Neutrophil (primary cell): ENCODE results near the gene SLC8B1.

Experiments used
- H3K27ac ChIP-seq: fragments of 200-600 bp; sonication (generic); 2 replicates; pipeline ENCODE4 v1.5.1; 2016; ENCODE audit warnings: mild to moderate bottlenecking, moderate library complexity
- H3K27me3 ChIP-seq: fragments of 200-600 bp; sonication (generic); 2 replicates; pipeline ENCODE4 v1.6.0; 2016; ENCODE audit warnings: mild to moderate bottlenecking
- H3K36me3 ChIP-seq: fragments of 200-600 bp; sonication (generic); 2 replicates; pipeline ENCODE4 v1.5.1; 2017
- H3K4me1 ChIP-seq, 2 experiments: fragments of 200-600 bp in 1 of 2; sonication (generic) in 1 of 2; 1 replicate in 1 of 2; 2 replicates in 1 of 2; pipeline versions ENCODE4 v1.5.1 to v1.6.1; 2013 to 2016; ENCODE audit warnings: low read depth in 1 of 2, low read length in 1 of 2, mild to moderate bottlenecking in 1 of 2, moderate library complexity in 1 of 2; ENCODE audit not compliant: control insufficient read depth in 1 of 2, insufficient read depth in 1 of 2
- H3K4me3 ChIP-seq, 2 experiments: fragments of 200-600 bp in 1 of 2; sonication (generic) in 1 of 2; 1 replicate in 1 of 2; 2 replicates in 1 of 2; pipeline ENCODE4 v1.5.1; 2013 to 2016; ENCODE audit warnings: low read depth in 1 of 2, low read length in 1 of 2, mild to moderate bottlenecking in 1 of 2, moderate library complexity in 1 of 2
- H3K9me3 ChIP-seq: fragments of 200-600 bp; sonication (generic); 2 replicates; pipeline ENCODE4 v1.5.1; 2016
- TF ChIP-seq, protein P1 (sequence below): fragments of 200-600 bp; sonication (generic); IDR thresholded peaks from 2 replicates; pipeline ENCODE4 v1.5.1; 2016; ENCODE audit warnings: antibody characterized with exemption

Gene SLC8B1

DNA sequence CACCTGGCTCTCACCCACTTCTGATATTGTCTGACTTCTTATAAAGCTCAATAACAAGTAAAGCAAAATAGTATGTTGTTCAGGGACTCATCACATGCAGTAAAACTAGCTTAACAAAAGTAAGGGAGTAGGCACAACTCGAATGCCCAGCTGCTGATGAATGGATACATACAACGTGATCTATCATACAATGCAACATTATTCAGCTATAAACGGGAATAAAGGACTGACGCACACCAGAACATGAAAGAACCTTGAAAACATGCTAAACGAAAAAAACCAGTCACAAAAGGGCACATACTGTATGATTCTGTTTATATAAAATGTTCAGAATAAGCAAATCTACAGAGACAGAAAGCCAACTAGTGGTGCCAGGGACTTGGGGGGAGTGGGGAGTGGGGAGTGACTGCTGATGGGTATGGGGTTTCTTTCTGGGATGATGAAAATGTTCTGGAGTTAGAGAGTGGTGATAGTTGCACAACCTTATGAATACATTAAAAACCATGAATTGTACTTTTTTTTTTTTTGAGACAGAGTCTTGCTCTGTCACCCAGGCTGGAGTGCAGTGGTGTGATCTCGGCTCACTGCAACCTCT lies 34.6 kb upstream of the SLC8B1 start:
- H3K27me3 ChIP-seq: no peaks in the 10 kb centered on the region
- TF ChIP-seq, protein P1, sequence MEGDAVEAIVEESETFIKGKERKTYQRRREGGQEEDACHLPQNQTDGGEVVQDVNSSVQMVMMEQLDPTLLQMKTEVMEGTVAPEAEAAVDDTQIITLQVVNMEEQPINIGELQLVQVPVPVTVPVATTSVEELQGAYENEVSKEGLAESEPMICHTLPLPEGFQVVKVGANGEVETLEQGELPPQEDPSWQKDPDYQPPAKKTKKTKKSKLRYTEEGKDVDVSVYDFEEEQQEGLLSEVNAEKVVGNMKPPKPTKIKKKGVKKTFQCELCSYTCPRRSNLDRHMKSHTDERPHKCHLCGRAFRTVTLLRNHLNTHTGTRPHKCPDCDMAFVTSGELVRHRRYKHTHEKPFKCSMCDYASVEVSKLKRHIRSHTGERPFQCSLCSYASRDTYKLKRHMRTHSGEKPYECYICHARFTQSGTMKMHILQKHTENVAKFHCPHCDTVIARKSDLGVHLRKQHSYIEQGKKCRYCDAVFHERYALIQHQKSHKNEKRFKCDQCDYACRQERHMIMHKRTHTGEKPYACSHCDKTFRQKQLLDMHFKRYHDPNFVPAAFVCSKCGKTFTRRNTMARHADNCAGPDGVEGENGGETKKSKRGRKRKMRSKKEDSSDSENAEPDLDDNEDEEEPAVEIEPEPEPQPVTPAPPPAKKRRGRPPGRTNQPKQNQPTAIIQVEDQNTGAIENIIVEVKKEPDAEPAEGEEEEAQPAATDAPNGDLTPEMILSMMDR: no peak
- no peaks in the 10 kb centered on the region for H3K4me1 ChIP-seq
- no peaks in the 10 kb centered on the region for H3K9me3 ChIP-seq
- no peak overlapping the region for H3K4me3 ChIP-seq
- H3K36me3 ChIP-seq: no peaks in the 10 kb centered on the region
- H3K27ac ChIP-seq: no peak overlapping the region

DNA sequence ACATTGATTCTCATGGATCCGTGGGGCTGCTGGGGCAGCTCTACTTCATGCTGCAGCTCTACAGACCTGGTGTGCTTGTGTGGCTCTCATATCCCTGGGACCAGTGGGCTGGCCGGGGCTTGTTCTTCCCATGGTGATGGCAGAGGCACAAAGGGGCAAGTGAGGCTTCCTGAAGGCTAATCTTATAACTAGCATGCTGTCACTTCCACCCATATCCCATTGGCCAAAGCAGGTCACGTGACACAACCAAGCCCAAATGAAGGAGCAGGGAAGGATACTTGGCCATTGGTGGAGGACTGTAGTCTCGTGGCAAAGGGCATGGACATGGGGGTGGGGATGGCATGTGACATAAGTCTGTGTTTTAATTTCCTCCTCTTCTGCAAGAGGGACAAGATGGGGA lies 33.4 kb upstream of the SLC8B1 start:
- Histone ChIP-seq H3K4me1 (no peaks in the 10 kb centered on the region), H3K4me3 (no peak overlapping the region), H3K36me3 (no peaks in the 10 kb centered on the region), H3K9me3 (no peaks in the 10 kb centered on the region), H3K27ac (no peak overlapping the region), H3K27me3 (no peaks in the 10 kb centered on the region)
- TF ChIP-seq, protein P1: no peak

DNA sequence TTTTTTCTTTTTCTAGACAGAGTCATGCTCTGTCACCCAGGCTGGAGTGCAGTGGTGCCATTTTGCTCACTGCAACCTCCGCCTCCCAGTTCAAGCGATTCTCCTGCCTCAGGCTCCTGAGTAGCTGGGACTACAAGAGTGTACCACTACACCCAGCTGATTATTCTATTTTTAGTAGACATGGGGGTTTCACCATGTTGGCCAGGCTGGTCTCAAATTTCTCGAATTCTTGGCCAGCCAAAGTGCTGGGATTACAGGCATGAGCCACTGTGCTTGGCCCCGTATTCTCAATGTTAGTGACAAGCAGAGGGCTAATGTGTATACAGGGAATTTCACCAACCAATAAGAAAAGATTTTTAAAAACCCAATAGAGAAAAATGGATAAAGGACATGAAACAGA lies 31.9 kb upstream of the SLC8B1 start:
- H3K36me3 ChIP-seq: no peaks in the 10 kb centered on the region
- H3K27me3 ChIP-seq: no peaks in the 10 kb centered on the region
- TF ChIP-seq, protein P1: no peak
- H3K4me3 ChIP-seq: no peak overlapping the region
- H3K27ac ChIP-seq: no peak overlapping the region
- no peaks in the 10 kb centered on the region for H3K9me3 ChIP-seq
- no peaks in the 10 kb centered on the region for H3K4me1 ChIP-seq

DNA sequence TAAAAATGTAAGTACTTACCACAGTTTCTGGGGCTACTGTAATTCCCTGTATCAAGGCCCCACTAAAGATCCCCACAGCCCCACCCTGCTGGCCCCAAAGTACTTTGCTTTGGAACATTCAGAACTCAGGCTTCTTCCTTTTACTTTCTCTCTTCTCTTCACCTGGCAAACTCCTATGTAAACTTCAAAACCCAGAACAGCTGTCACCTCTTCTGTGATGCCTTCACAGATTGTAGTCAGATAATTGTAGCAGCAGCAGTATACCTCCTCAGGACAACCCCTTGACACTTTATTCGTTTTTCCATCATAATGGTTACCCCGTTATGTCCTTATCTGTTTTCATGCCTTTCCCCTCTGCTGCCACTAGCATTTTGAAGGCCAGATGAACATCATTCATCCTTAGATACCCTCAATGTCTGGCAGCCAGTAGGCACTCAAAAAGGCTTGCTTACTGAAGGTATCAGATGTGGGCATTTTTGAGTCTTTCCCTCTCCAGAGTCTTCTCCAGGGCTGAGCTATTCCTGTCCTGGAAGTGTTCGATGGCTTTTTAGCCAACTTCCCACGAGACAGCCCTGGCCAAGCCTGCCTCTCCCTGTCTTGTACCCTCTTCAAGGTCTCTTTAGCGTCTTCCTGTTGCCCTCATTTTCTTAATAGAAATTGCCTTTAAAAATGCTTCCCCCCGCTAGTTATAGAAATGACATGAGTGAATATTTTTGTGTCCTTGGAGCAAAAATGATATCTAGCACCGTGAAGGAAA lies 30.9 kb upstream of the SLC8B1 start:
- no peaks in the 10 kb centered on the region for H3K9me3 ChIP-seq

DNA sequence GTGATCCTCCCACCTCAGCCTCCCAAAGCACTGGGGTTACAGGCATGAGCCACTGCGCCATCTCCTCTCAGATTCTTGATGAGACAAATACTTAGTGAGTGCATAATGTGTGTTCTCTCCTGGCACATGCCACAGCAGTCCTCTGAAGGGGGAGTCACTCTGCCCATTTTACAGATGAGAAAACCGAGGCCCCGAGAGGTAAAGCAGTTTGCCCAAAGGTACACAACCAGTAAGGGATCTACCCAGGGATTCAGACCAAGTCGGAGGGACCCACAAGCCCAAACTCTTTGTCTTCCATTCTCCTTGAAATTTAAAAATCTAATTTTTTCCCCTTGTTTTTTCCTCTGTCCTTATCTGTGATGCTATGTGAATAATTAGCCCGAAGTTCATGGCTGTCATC lies 29.8 kb upstream of the SLC8B1 start:
- peaks cover 2% of the 10 kb centered on the region for H3K27me3 ChIP-seq
- H3K4me3 ChIP-seq: no peak overlapping the region
- TF ChIP-seq, protein P1: no peak
- no peak overlapping the region for H3K27ac ChIP-seq
- H3K36me3 ChIP-seq: no peaks in the 10 kb centered on the region
- H3K4me1 ChIP-seq: no peaks in the 10 kb centered on the region
- H3K9me3 ChIP-seq: no peaks in the 10 kb centered on the region

More for the DNA sequence above, 30.9 kb upstream of the SLC8B1 start:
- H3K27ac ChIP-seq: no peak overlapping the region
- H3K4me3 ChIP-seq: no peak overlapping the region
- no peaks in the 10 kb centered on the region for H3K27me3 ChIP-seq
- TF ChIP-seq, protein P1: no peak
- no peaks in the 10 kb centered on the region for H3K4me1 ChIP-seq
- H3K36me3 ChIP-seq: no peaks in the 10 kb centered on the region
